Bronchial epithelial cell (primary cell): ENCODE measurements around the gene GPR52. TPM values are rescaled to one million over a fixed set of nuclear protein-coding genes. Genes with fewer than 3 reads are reported as not detected.

Source experiments
- DNase-seq: peaks from one replicate; pipeline ENCODE4 v3.0.0-alpha.2; 2010; ENCODE audit warnings: low read depth
- FAIRE-seq: peaks from 2 replicates; lab custom pipeline; 2011; peaks lifted over from hg19 to GRCh38; lab: Jason Lieb, UNC
- H3K27me3 ChIP-seq: 2 replicates; pipeline ENCODE4 v1.5.1; 2011; ENCODE audit warnings: low read length; ENCODE audit not compliant: control insufficient read depth, insufficient read depth
- H3K36me3 ChIP-seq: 2 replicates; pipeline ENCODE4 v1.5.1; 2011; ENCODE audit warnings: low read length; ENCODE audit not compliant: control insufficient read depth, insufficient read depth
- H3K4me3 ChIP-seq: 2 replicates; pipeline ENCODE4 v1.5.1; 2011; ENCODE audit warnings: mild to moderate bottlenecking, low read depth, low read length, control low read depth
- total RNA-seq: library from RNA; depleted of rRNA; stranded (reverse); fragments of >200 nt; gene quantifications from 2 replicates; pipeline ENCODE4 v1.2.1, GENCODE V29; 2014
- TF ChIP-seq, protein P1 (sequence below): IDR thresholded peaks from 2 replicates; pipeline ENCODE4 v1.5.1; 2011; ENCODE audit warnings: mild to moderate bottlenecking, moderate library complexity, low read length, control low read depth, inconsistent platforms; ENCODE audit not compliant: insufficient read depth, severe bottlenecking

The GPR52 gene
- total RNA-seq, 1 donor from 2014 or later = 1.1 TPM

DNA sequence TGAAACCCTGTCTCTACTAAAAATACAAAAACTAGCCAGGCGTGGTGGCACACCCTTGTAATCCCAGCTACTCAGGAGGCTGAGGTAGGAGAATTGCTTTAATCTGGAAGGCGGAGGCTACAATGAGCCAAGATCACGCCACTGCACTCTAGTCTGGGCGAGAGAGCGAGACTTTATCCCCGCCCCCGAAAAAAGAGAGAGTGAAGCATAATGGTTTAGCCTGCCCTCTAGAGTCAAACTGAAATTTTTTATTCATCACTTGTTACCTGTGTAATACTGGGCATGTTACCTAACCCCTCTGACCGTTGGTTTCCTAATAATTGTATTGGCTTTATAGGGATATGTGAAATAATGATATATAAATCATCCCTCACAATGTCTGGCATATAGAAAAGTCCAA, 18.8 kb downstream of the GPR52 start:
- TF ChIP-seq, protein P1, sequence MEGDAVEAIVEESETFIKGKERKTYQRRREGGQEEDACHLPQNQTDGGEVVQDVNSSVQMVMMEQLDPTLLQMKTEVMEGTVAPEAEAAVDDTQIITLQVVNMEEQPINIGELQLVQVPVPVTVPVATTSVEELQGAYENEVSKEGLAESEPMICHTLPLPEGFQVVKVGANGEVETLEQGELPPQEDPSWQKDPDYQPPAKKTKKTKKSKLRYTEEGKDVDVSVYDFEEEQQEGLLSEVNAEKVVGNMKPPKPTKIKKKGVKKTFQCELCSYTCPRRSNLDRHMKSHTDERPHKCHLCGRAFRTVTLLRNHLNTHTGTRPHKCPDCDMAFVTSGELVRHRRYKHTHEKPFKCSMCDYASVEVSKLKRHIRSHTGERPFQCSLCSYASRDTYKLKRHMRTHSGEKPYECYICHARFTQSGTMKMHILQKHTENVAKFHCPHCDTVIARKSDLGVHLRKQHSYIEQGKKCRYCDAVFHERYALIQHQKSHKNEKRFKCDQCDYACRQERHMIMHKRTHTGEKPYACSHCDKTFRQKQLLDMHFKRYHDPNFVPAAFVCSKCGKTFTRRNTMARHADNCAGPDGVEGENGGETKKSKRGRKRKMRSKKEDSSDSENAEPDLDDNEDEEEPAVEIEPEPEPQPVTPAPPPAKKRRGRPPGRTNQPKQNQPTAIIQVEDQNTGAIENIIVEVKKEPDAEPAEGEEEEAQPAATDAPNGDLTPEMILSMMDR = no peak
- FAIRE-seq (no peak), DNase-seq (no peak)
- H3K36me3 ChIP-seq = no peaks in the 10 kb centered on the region
- H3K27me3 ChIP-seq = no peaks in the 10 kb centered on the region
- no peak overlapping the region for H3K4me3 ChIP-seq

DNA sequence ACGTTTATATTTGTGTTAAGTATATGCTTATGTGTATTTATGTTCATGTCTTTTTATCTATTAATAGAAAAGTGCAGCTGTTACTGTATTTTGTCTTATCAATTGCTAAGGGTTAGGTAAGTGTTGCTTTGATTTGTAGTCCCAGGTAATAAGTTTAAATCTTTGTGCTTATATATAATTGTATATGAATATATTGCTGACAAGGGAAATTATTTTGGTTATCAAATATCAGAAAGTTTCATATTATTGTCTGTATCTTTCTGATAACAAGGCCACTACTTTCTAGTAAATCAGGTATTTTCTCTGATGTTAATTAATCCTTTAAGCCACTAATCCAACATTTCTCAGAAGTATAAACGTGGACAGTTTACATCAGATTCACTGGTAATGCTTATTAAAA, 21.3 kb downstream of the GPR52 start:
- no peaks in the 10 kb centered on the region for H3K36me3 ChIP-seq
- TF ChIP-seq, protein P1 = no peak
- H3K27me3 ChIP-seq = no peaks in the 10 kb centered on the region
- no peak overlapping the region for H3K4me3 ChIP-seq
- FAIRE-seq = no peak
- no peak for DNase-seq

DNA sequence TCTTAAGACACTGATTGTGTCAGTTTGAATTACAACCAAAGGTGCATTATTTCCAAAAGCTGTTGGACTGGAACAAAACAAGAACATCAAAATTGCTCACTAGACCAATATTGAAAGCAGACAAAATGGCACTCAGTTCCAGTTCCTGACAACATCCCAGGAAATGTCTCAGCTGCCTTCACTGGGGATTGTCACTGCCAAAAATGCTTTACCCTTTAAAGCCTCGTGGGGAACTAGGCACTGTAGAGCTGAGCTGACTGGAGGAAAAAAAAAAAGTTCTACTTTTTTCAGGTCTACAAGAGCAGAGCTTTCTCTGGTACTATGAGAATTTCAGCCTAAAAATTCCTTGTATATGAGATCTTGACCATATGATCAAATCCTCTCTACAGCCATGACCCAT, 21.9 kb downstream of the GPR52 start:
- DNase-seq (no peak), FAIRE-seq (no peak)
- Histone ChIP-seq H3K27me3 (no peaks in the 10 kb centered on the region), H3K36me3 (no peaks in the 10 kb centered on the region), H3K4me3 (no peak overlapping the region)
- TF ChIP-seq, protein P1 = no peak

DNA sequence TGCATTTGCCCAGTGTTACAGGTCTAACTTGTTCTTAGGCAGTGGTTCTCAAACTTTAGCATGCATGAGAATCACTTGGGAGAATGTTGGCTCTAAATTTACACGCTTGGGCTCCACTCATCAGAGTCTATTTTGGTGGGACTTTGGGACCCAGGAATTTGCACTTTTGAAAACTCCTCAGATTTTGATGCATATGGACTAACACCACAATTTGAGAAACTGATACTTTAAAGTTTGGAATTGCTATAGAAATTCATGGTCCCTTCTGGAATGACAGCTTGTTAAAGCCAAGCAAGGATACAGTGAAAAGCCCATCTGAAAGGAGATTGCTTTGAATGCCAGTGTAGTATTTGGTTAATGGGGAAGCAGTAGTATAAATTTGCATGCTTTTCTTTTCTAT, 31.5 kb downstream of the GPR52 start:
- DNase-seq (no peak), FAIRE-seq (no peak)
- Histone ChIP-seq H3K4me3 (no peak overlapping the region), H3K36me3 (no peaks in the 10 kb centered on the region), H3K27me3 (no peaks in the 10 kb centered on the region)
- TF ChIP-seq, protein P1 = no peak

DNA sequence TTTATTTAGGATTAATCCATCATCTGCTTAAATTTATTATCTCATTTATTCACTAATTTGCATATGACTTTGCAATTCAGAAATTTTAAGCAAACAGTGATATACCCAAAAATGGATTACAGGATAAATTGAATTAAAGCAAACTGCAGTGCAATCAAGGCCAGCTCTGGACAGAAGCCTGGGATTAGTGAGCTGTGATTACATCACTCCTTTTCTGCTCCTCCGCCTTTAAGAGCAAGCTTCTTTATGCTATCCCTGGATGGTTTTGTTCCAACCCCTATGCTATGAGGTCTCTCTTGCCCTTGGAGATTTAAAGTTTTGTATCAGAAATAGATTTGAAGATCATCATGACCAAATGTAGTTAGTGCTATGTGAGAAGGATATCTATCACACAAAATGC, 32.6 kb downstream of the GPR52 start:
- no peak for DNase-seq
- TF ChIP-seq, protein P1 = no peak
- H3K27me3 ChIP-seq = no peaks in the 10 kb centered on the region
- no peak for FAIRE-seq
- no peak overlapping the region for H3K4me3 ChIP-seq
- no peaks in the 10 kb centered on the region for H3K36me3 ChIP-seq

DNA sequence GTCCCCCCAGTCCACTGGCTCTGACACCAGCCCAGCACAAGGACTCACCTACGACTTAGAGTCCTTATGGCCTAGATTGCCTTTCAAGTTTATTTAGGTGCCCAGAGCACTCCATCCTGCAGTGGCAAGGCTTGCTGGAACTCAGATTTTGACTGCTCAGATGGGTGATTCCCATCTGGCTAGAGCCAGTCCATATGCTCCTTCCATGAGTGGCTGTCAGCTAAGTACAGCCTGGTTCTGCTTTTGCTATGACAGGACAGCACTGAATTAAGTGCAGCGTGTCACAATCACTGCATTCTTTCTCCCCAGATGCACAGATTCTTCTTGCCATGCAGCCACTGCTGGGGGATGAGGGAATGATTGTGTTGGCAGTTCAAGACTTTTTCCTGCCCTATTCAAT, 43.8 kb downstream of the GPR52 start:
- DNase-seq (no peak), FAIRE-seq (no peak)
- Histone ChIP-seq H3K36me3 (no peaks in the 10 kb centered on the region), H3K4me3 (no peak overlapping the region), H3K27me3 (no peaks in the 10 kb centered on the region)
- TF ChIP-seq, protein P1 = no peak
